ENCODE results near the gene KIF2A. TPM values are rescaled to one million over a fixed set of nuclear protein-coding genes. Genes with fewer than 3 reads are reported as not detected.

KIF2A gene
- total and polyA plus RNA-seq, 9 of the 15 experiments (the other 6 are each of a cell fraction or from before 2014, with no cell fraction given): 42.6 to 126 (median 77.6) TPM

DNA sequence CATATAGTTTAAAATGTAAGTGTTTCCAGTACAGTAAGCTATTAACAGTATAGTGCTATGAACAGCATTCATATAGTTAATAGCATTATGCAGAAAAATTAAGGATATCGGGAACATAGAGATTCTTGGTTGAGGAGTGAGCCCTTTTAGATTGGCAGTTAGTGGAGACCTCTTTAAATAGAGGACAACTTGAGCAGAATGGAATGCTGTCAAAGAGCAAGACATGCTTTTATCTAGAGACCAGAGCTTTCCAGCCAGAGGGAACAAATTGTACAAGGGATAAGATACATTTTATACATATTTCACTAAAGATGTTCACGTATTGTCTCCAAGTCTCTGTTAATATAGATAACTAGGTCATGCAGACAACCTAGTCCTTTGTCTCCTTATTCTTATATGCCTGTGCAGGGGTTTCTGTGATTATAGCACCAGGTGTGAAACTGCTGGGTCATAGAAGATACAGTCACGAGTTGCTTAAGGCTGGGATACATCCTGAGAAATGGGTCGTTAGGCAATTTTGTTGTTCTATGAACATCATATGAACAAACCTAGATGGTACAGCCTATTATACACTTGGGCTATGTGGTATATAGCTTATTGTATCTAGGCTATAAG is 112.6 kb downstream of the KIF2A start (continued):
- TF ChIP-seq, protein P1, sequence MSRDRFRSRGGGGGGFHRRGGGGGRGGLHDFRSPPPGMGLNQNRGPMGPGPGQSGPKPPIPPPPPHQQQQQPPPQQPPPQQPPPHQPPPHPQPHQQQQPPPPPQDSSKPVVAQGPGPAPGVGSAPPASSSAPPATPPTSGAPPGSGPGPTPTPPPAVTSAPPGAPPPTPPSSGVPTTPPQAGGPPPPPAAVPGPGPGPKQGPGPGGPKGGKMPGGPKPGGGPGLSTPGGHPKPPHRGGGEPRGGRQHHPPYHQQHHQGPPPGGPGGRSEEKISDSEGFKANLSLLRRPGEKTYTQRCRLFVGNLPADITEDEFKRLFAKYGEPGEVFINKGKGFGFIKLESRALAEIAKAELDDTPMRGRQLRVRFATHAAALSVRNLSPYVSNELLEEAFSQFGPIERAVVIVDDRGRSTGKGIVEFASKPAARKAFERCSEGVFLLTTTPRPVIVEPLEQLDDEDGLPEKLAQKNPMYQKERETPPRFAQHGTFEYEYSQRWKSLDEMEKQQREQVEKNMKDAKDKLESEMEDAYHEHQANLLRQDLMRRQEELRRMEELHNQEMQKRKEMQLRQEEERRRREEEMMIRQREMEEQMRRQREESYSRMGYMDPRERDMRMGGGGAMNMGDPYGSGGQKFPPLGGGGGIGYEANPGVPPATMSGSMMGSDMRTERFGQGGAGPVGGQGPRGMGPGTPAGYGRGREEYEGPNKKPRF (IDR thresholded peaks at IDR 0.05; ENCODE audit: low read depth, low read length): no peak
- TF ChIP-seq, protein P2, sequence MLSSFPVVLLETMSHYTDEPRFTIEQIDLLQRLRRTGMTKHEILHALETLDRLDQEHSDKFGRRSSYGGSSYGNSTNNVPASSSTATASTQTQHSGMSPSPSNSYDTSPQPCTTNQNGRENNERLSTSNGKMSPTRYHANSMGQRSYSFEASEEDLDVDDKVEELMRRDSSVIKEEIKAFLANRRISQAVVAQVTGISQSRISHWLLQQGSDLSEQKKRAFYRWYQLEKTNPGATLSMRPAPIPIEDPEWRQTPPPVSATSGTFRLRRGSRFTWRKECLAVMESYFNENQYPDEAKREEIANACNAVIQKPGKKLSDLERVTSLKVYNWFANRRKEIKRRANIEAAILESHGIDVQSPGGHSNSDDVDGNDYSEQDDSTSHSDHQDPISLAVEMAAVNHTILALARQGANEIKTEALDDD (IDR thresholded peaks at IDR 0.05): peak; percentile 73
- TF ChIP-seq, protein P3, sequence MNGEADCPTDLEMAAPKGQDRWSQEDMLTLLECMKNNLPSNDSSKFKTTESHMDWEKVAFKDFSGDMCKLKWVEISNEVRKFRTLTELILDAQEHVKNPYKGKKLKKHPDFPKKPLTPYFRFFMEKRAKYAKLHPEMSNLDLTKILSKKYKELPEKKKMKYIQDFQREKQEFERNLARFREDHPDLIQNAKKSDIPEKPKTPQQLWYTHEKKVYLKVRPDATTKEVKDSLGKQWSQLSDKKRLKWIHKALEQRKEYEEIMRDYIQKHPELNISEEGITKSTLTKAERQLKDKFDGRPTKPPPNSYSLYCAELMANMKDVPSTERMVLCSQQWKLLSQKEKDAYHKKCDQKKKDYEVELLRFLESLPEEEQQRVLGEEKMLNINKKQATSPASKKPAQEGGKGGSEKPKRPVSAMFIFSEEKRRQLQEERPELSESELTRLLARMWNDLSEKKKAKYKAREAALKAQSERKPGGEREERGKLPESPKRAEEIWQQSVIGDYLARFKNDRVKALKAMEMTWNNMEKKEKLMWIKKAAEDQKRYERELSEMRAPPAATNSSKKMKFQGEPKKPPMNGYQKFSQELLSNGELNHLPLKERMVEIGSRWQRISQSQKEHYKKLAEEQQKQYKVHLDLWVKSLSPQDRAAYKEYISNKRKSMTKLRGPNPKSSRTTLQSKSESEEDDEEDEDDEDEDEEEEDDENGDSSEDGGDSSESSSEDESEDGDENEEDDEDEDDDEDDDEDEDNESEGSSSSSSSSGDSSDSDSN (IDR thresholded peaks at IDR 0.05; ENCODE audit: borderline replicate concordance in 1 of 2, low read depth in 2 of 2, low read length in 2 of 2): no peak
- TF ChIP-seq, protein P4, sequence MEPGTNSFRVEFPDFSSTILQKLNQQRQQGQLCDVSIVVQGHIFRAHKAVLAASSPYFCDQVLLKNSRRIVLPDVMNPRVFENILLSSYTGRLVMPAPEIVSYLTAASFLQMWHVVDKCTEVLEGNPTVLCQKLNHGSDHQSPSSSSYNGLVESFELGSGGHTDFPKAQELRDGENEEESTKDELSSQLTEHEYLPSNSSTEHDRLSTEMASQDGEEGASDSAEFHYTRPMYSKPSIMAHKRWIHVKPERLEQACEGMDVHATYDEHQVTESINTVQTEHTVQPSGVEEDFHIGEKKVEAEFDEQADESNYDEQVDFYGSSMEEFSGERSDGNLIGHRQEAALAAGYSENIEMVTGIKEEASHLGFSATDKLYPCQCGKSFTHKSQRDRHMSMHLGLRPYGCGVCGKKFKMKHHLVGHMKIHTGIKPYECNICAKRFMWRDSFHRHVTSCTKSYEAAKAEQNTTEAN (CRISPR knock-in tag; IDR thresholded peaks at IDR 0.05): no peak
- TF ChIP-seq DACH1 (IDR thresholded peaks at IDR 0.05; ENCODE audit: partially characterized antibody) (no peak), ESRRB (CRISPR knock-in tag; IDR thresholded peaks at IDR 0.05; ENCODE audit: borderline replicate concordance) (no peak), DNMT1 (IDR thresholded peaks at IDR 0.05) (no peak), ZSCAN29 (IDR thresholded peaks at IDR 0.05) (no peak), MTA1 (IDR thresholded peaks at IDR 0.05; ENCODE audit: borderline replicate concordance) (no peak), NFE2 (IDR thresholded peaks at IDR 0.05; ENCODE audit: low read depth) (no peak), SMARCA5 (IDR thresholded peaks at IDR 0.05) (no peak), NFXL1 (CRISPR knock-in tag; IDR thresholded peaks at IDR 0.05) (no peak)
- TF ChIP-seq, protein P5, sequence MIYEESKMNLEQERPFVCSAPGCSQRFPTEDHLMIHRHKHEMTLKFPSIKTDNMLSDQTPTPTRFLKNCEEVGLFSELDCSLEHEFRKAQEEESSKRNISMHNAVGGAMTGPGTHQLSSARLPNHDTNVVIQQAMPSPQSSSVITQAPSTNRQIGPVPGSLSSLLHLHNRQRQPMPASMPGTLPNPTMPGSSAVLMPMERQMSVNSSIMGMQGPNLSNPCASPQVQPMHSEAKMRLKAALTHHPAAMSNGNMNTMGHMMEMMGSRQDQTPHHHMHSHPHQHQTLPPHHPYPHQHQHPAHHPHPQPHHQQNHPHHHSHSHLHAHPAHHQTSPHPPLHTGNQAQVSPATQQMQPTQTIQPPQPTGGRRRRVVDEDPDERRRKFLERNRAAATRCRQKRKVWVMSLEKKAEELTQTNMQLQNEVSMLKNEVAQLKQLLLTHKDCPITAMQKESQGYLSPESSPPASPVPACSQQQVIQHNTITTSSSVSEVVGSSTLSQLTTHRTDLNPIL (CRISPR knock-in tag; IDR thresholded peaks at IDR 0.05): no peak
